Duodenal mucosa (tissue), 2 donors: ENCODE results near the gene SORBS2.
A peak's percentile ranks its signal among the peaks of the same experiment; 100 is the strongest.
"Not testable (repeated sequence)": the region's sequence is repeated elsewhere in the genome, so short reads cannot be mapped to it uniquely, and the experiment has no call there.

ENCODE experiments used
- H3K27ac ChIP-seq: one replicate; pipeline ENCODE4 v1.7.0; 2013; ENCODE audit warnings: low read depth, low read length
- H3K27me3 ChIP-seq, 2 donors: one replicate each; pipeline ENCODE4 v1.7.0; 2013; ENCODE audit warnings: low read length in 2 of 2, control low read depth in 1 of 2; ENCODE audit not compliant: insufficient read depth in 2 of 2, control insufficient read depth in 1 of 2
- H3K36me3 ChIP-seq, 2 donors: one replicate each; pipeline ENCODE4 v1.7.0; 2013; ENCODE audit warnings: low read length in 2 of 2, control low read depth in 1 of 2; ENCODE audit not compliant: insufficient read depth in 2 of 2, control insufficient read depth in 1 of 2
- H3K4me1 ChIP-seq, 2 donors: one replicate each; pipeline ENCODE4 v1.7.0; 2013; ENCODE audit warnings: low read length in 2 of 2, control low read depth in 1 of 2; ENCODE audit not compliant: insufficient read depth in 2 of 2, control insufficient read depth in 1 of 2
- H3K4me3 ChIP-seq, 2 donors: one replicate each; pipeline ENCODE4 v1.7.0; 2013; ENCODE audit warnings: low read length in 2 of 2, low read depth in 1 of 2
- H3K9ac ChIP-seq, 2 donors: one replicate each; pipeline ENCODE4 v1.7.0; 2013; ENCODE audit warnings: low read length in 2 of 2, low read depth in 1 of 2
- H3K9me3 ChIP-seq, 2 donors: one replicate each; pipeline ENCODE4 v1.7.0; 2013; ENCODE audit warnings: low read length in 2 of 2, control low read depth in 1 of 2; ENCODE audit not compliant: control insufficient read depth in 1 of 2

SORBS2 gene

GRCh38 chr4:185811509-185812364, at the start of gene SORBS2:
SORBS2 (minus strand) TSS chr4:185812194; CDS start chr4:185690571, 121,623 bp downstream.
- Histone ChIP-seq H3K4me3 (peak within 1 kb of the TSS; percentile 78 to 83), H3K36me3 (no peaks in the 10 kb centered on the region), H3K27ac (peak within 1 kb of the TSS; percentile 44), H3K4me1 (no peaks in the 10 kb centered on the region), H3K9me3 (no peaks in the 10 kb centered on the region), H3K27me3 (no peaks in the 10 kb centered on the region), H3K9ac (peak within 1 kb of the TSS; percentile 50 to 55)

GRCh38 chr4:185859111-185859510, 47.1 kb upstream of the SORBS2 start:
- Histone ChIP-seq H3K27me3 (no peaks in the 10 kb centered on the region), H3K27ac (no peak overlapping the region)

GRCh38 chr4:185857561-185857960, 45.6 kb upstream of the SORBS2 start:
- not testable (repeated sequence) for H3K9me3 ChIP-seq, H3K4me1 ChIP-seq, H3K4me3 ChIP-seq, H3K27me3 ChIP-seq, H3K36me3 ChIP-seq, H3K9ac ChIP-seq, H3K27ac ChIP-seq

More at GRCh38 chr4:185859111-185859510, 47.1 kb upstream of the SORBS2 start:
- Histone ChIP-seq H3K9me3 (no peaks in the 10 kb centered on the region), H3K4me1 (no peaks in the 10 kb centered on the region), H3K4me3 (no peak overlapping the region), H3K36me3 (no peaks in the 10 kb centered on the region), H3K9ac (no peak overlapping the region)

GRCh38 chr4:185853841-185854240, 41.8 kb upstream of the SORBS2 start:
- Histone ChIP-seq H3K9me3 (no peaks in the 10 kb centered on the region), H3K27ac (no peak overlapping the region), H3K9ac (no peak overlapping the region), H3K36me3 (no peaks in the 10 kb centered on the region), H3K4me1 (no peaks in the 10 kb centered on the region), H3K4me3 (no peak overlapping the region), H3K27me3 (no peaks in the 10 kb centered on the region)

GRCh38 chr4:185852961-185853360, 41.0 kb upstream of the SORBS2 start:
- Histone ChIP-seq H3K9me3 (no peaks in the 10 kb centered on the region), H3K36me3 (no peaks in the 10 kb centered on the region), H3K27ac (no peak overlapping the region), H3K27me3 (no peaks in the 10 kb centered on the region), H3K9ac (no peak overlapping the region), H3K4me1 (no peaks in the 10 kb centered on the region), H3K4me3 (no peak overlapping the region)

- Histone ChIP-seq H3K36me3 (no peaks in the 10 kb centered on the region), H3K27me3 (no peaks in the 10 kb centered on the region), H3K4me3 (no peak overlapping the region), H3K27ac (no peak overlapping the region), H3K9ac (no peak overlapping the region), H3K4me1 (no peaks in the 10 kb centered on the region), H3K9me3 (no peaks in the 10 kb centered on the region)
These were observed 37.9 kb upstream of the SORBS2 start for GRCh38 chr4:185849664-185850550.

- H3K9me3 ChIP-seq = no peaks in the 10 kb centered on the region
- H3K36me3 ChIP-seq = no peaks in the 10 kb centered on the region
- no peak overlapping the region for H3K27ac ChIP-seq
- H3K4me3 ChIP-seq = no peak overlapping the region
- no peak overlapping the region for H3K9ac ChIP-seq
- no peaks in the 10 kb centered on the region for H3K4me1 ChIP-seq
- no peaks in the 10 kb centered on the region for H3K27me3 ChIP-seq
These were observed 35.5 kb upstream of the SORBS2 start for GRCh38 chr4:185847352-185848097.

- H3K9ac ChIP-seq = no peak overlapping the region
- no peaks in the 10 kb centered on the region for H3K4me1 ChIP-seq
- no peaks in the 10 kb centered on the region for H3K36me3 ChIP-seq
- no peak overlapping the region for H3K27ac ChIP-seq
- no peaks in the 10 kb centered on the region for H3K27me3 ChIP-seq
- H3K9me3 ChIP-seq = no peaks in the 10 kb centered on the region
- no peak overlapping the region for H3K4me3 ChIP-seq
These were observed 34.6 kb upstream of the SORBS2 start for GRCh38 chr4:185846505-185847150.

GRCh38 chr4:185845966-185846365, 34.0 kb upstream of the SORBS2 start:
- H3K9me3 ChIP-seq = no peaks in the 10 kb centered on the region
- H3K36me3 ChIP-seq = no peaks in the 10 kb centered on the region
- no peak overlapping the region for H3K27ac ChIP-seq
- H3K9ac ChIP-seq = no peak overlapping the region
- H3K4me3 ChIP-seq = no peak overlapping the region
- no peaks in the 10 kb centered on the region for H3K4me1 ChIP-seq
- H3K27me3 ChIP-seq = no peaks in the 10 kb centered on the region
